AG04450 (cell line): Measurements from ENCODE around the gene LRPAP1. TPM values are rescaled to one million over a fixed set of nuclear protein-coding genes. Genes with fewer than 3 reads are reported as not detected.

Experiments
- CTCF ChIA-PET: fragments of 300-600, 350-600 bp; formaldehyde crosslinking; extraction: SDS; loops from one replicate; lab custom pipeline; 2022; ENCODE audit warnings: antibody characterized with exemption, inconsistent platforms; lab: Charles Lee
- POLR2A ChIA-PET: fragments of 350-600 bp; formaldehyde crosslinking; extraction: SDS; loops from one replicate; lab custom pipeline; 2021; ENCODE audit warnings: antibody characterized with exemption, inconsistent platforms; lab: Yijun Ruan, JAX
- DNase-seq: peaks from one replicate; pipeline ENCODE4 v3.0.0-alpha.2; 2011; ENCODE audit warnings: low read depth, low spot score
- H3K27ac ChIP-seq: one replicate; pipeline ENCODE4 v1.5.1; 2012; ENCODE audit warnings: low read depth, low read length, control low read depth
- H3K27me3 ChIP-seq: one replicate; pipeline ENCODE4 v1.6.0; 2012; ENCODE audit warnings: low read length; ENCODE audit not compliant: control insufficient read depth, insufficient read depth
- H3K4me3 ChIP-seq: 2 replicates; pipeline ENCODE4 v1.5.1; 2011; ENCODE audit warnings: mild to moderate bottlenecking, low read depth, low read length, control low read depth
- H3K9me3 ChIP-seq: 2 replicates; pipeline ENCODE4 v1.5.1; 2012; ENCODE audit warnings: low read length; ENCODE audit not compliant: control insufficient read depth, insufficient read depth
- polyA plus RNA-seq: library from polyadenylated mRNA; depleted of rRNA; stranded (reverse); fragments of >200 nt; gene quantifications from 2 replicates; pipeline ENCODE4 v1.2.3, GENCODE V29; 2011
- TF ChIP-seq, protein P1 (sequence below): IDR thresholded peaks from 2 replicates; pipeline ENCODE4 v1.5.1; 2011; ENCODE audit warnings: low read depth, low read length, control low read depth, inconsistent platforms

LRPAP1 gene
- polyA plus RNA-seq, 1 experiment, result 150 TPM

DNA sequence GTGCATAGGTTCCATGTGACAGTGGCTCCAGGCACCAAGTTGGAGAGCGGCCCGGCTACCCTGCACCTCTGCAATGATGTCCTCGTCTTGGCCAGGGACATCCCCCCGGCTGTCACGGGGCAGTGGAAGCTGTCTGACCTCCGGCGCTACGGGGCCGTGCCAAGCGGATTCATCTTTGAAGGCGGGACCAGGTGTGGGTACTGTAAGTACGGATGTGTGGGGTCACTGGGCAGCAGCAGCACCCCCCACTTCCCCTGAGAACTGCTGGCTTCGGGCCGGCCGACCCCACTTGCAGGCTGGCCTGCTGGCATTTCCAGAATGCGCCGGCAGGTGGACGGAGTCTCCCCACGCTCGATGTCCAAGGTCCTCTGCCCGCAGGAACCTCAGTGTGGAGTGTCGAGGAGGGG lies 55.9 kb downstream of the LRPAP1 start:
- Histone ChIP-seq H3K27ac (no peak overlapping the region), H3K9me3 (no peaks in the 10 kb centered on the region; the same call in 1 of the 2 replicates), H3K27me3 (peaks cover 16% of the 10 kb centered on the region), H3K4me3 (no peak overlapping the region)
- ChIA-PET POLR2A (no interaction called here), CTCF (no interaction called here)
- no peak for DNase-seq
- TF ChIP-seq, protein P1, sequence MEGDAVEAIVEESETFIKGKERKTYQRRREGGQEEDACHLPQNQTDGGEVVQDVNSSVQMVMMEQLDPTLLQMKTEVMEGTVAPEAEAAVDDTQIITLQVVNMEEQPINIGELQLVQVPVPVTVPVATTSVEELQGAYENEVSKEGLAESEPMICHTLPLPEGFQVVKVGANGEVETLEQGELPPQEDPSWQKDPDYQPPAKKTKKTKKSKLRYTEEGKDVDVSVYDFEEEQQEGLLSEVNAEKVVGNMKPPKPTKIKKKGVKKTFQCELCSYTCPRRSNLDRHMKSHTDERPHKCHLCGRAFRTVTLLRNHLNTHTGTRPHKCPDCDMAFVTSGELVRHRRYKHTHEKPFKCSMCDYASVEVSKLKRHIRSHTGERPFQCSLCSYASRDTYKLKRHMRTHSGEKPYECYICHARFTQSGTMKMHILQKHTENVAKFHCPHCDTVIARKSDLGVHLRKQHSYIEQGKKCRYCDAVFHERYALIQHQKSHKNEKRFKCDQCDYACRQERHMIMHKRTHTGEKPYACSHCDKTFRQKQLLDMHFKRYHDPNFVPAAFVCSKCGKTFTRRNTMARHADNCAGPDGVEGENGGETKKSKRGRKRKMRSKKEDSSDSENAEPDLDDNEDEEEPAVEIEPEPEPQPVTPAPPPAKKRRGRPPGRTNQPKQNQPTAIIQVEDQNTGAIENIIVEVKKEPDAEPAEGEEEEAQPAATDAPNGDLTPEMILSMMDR, result no peak

- Histone ChIP-seq H3K27me3 (peaks cover 20% of the 10 kb centered on the region), H3K4me3 (no peak overlapping the region), H3K9me3 (no peaks in the 10 kb centered on the region; the same call in 1 of the 2 replicates), H3K27ac (no peak overlapping the region)
- TF ChIP-seq, protein P1, result no peak
- no peak for DNase-seq
- ChIA-PET POLR2A (no interaction called here), CTCF (no interaction called here)
Observed at GRCh38 chr4:3475713-3476260, 56.4 kb downstream of the LRPAP1 start.

GRCh38 chr4:3475041-3475712 lies 57.0 kb downstream of the LRPAP1 start:
- Histone ChIP-seq H3K9me3 (no peaks in the 10 kb centered on the region; the same call in 1 of the 2 replicates), H3K27me3 (peaks cover 21% of the 10 kb centered on the region), H3K27ac (no peak overlapping the region), H3K4me3 (no peak overlapping the region)
- TF ChIP-seq, protein P1, result no peak
- POLR2A ChIA-PET, result no interaction called here
- CTCF ChIA-PET, result no interaction called here
- no peak for DNase-seq

DNA sequence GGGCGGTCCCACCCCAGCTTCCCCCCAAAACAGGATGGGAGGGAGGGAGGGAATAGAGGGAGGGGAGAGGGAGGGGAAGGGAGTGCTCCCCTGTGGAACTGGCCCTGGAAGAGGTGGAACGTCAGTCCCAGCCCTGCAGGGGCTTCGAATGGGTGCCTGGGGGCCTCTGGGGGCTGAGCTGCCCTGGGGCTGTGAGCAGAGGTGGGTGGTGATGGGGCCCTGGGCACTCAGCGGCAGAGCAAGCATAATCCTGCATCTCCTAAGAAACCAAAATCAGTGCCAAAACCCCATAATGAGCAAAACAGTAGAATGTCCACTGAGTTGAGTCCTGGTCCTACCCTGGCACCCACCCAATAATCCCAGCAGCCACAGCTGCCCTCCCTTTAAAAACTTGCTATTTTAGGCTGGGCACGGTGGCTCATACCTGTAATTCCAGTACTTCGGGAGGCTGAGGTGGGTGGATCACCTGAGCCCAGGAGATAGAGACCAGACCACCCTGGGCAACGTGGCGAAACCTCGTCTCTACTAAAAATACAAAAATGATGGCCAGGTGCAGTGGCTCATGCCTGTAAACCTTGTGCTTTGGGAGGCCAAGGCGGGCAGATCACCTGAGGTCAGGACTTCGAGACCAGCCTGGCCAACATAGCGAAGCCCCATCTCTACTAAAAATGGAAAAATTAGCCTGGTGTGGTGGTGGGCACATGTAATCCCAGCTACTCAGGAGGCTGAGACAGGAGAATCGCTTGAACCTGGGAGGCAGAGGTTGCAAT lies 58.0 kb downstream of the LRPAP1 start:
- ChIA-PET CTCF (no interaction called here), POLR2A (no interaction called here)
- Histone ChIP-seq H3K27ac (no peak overlapping the region), H3K9me3 (no peaks in the 10 kb centered on the region; the same call in 1 of the 2 replicates), H3K27me3 (peaks cover 22% of the 10 kb centered on the region), H3K4me3 (no peak overlapping the region)
- TF ChIP-seq, protein P1, result no peak
- no peak for DNase-seq
